Uterus (tissue), 4 donors: ENCODE data around the gene HOXB8. TPM values are rescaled to one million over a fixed set of nuclear protein-coding genes. Genes with fewer than 3 reads are reported as not detected.

ENCODE experiments used
- DNase-seq, 2 donors: peaks; one replicate each; pipeline ENCODE4 v3.0.0-alpha.2; 2019 to 2020
- H3K27ac ChIP-seq, 2 donors: fragments of 200-600 bp; sonication (generic); 1 replicate in 1 of 2; 2 replicates in 1 of 2; pipeline ENCODE4 v1.5.1; 2016 to 2018
- H3K27me3 ChIP-seq, 2 donors: fragments of 200-600 bp; sonication (generic); one replicate each; pipeline ENCODE4 v1.5.1; 2018 to 2019; ENCODE audit warnings: control low read depth in 1 of 2
- H3K36me3 ChIP-seq, 2 donors: fragments of 200-600 bp; sonication (generic); one replicate each; pipeline ENCODE4 v1.5.1; 2019; ENCODE audit warnings: control low read depth in 1 of 2
- H3K4me1 ChIP-seq, 2 donors: fragments of 200-600 bp; sonication (generic); one replicate each; pipeline ENCODE4 v1.5.1; 2018 to 2019; ENCODE audit warnings: control low read depth in 1 of 2
- H3K4me3 ChIP-seq, 2 donors: fragments of 200-600 bp; sonication (generic); 1 replicate in 1 of 2; 2 replicates in 1 of 2; pipeline ENCODE4 v1.5.1; 2018 to 2019; ENCODE audit warnings: mild to moderate bottlenecking in 1 of 2
- H3K9me3 ChIP-seq, 2 donors: fragments of 200-600 bp; sonication (generic); one replicate each; pipeline ENCODE4 v1.5.1; 2019; ENCODE audit warnings: control low read depth in 1 of 2
- CTCF ChIP-seq, 4 experiments: fragments of 200-600 bp in 2 of 4; fragments of 450-650 bp in 2 of 4; sonication (generic) in 2 of 4; IDR thresholded peaks; one replicate each; pipeline ENCODE4 v1.5.1; 2016 to 2019; ENCODE audit warnings: antibody characterized with exemption in 4 of 4, mild to moderate bottlenecking in 2 of 4, moderate library complexity in 1 of 4
- POLR2A ChIP-seq, 2 donors: fragments of 450-650 bp; IDR thresholded peaks; one replicate each; pipeline ENCODE4 v1.6.1; 2016; ENCODE audit warnings: antibody characterized with exemption in 2 of 2, mild to moderate bottlenecking in 1 of 2, moderate library complexity in 1 of 2
- intact Hi-C: fragments of 100-400 bp; cut with DNase I; formaldehyde crosslinking; loops from one replicate; pipeline ENCODE4 v1.15.1; 2023; ENCODE audit warnings: low total_unique reads
- total RNA-seq, 4 donors: library from RNA; depleted of rRNA in 3 of 4; stranded (reverse); fragments of >200 nt in 3 of 4; gene quantifications; one replicate each; pipeline versions ENCODE4 v1.1.0 to v1.2.4, GENCODE V29; 2014 to 2023
- donor health status: DM: yes; HTN: yes; CAD: no.

HOXB8 gene
- total RNA-seq, 4 donors from 2014 or later = 0.29 to 9.5 (median 1.9) TPM; not detected in 1

- H3K36me3 ChIP-seq = no peaks in the 10 kb centered on the region
- no peak overlapping the region for H3K27ac ChIP-seq
- TF ChIP-seq CTCF (IDR thresholded peaks at IDR 0.05) (no peak), POLR2A (IDR thresholded peaks at IDR 0.05) (no peak)
- H3K4me1 ChIP-seq = peaks cover 0 to 7% of the 10 kb centered on the region in 2 donors
- H3K27me3 ChIP-seq = peaks cover 9 to 69% of the 10 kb centered on the region in 2 donors
- intact Hi-C loops = loop anchor here (10.0 kb wide), 1 partner anchor 251 kb away; no protein-coding TSS in a partner anchor
- no peak for DNase-seq
- no peak overlapping the region for H3K4me3 ChIP-seq
- no peaks in the 10 kb centered on the region for H3K9me3 ChIP-seq
These were observed 18.9 kb downstream of the HOXB8 start for GRCh38 chr17:48596000-48596734.

GRCh38 chr17:48595278-48595999, 19.7 kb downstream of the HOXB8 start:
- intact Hi-C loops = loop anchor here (10.0 kb wide), 1 partner anchor 251 kb away; no protein-coding TSS in a partner anchor
- TF ChIP-seq CTCF (IDR thresholded peaks at IDR 0.05) (no peak), POLR2A (IDR thresholded peaks at IDR 0.05) (no peak)
- Histone ChIP-seq H3K4me3 (no peak overlapping the region), H3K27me3 (peaks cover 9 to 67% of the 10 kb centered on the region in 2 donors), H3K4me1 (peaks cover 0 to 7% of the 10 kb centered on the region in 2 donors), H3K36me3 (no peaks in the 10 kb centered on the region), H3K9me3 (no peaks in the 10 kb centered on the region), H3K27ac (no peak overlapping the region)
- no peak for DNase-seq

GRCh38 chr17:48594538-48595277, 20.4 kb downstream of the HOXB8 start:
- Histone ChIP-seq H3K27ac (no peak overlapping the region), H3K9me3 (no peaks in the 10 kb centered on the region), H3K36me3 (no peaks in the 10 kb centered on the region), H3K4me1 (peaks cover 0 to 7% of the 10 kb centered on the region in 2 donors), H3K27me3 (peaks cover 9 to 62% of the 10 kb centered on the region in 2 donors), H3K4me3 (no peak overlapping the region)
- intact Hi-C loops = loop anchor here (10.0 kb wide), 1 partner anchor 250 kb away; no protein-coding TSS in a partner anchor
- TF ChIP-seq POLR2A (IDR thresholded peaks at IDR 0.05) (no peak), CTCF (IDR thresholded peaks at IDR 0.05) (no peak)
- no peak for DNase-seq

GRCh38 chr17:48593840-48594537, 21.1 kb downstream of the HOXB8 start:
- Histone ChIP-seq H3K4me3 (peak overlapping the region in 1 of 2 donors; percentile 20), H3K9me3 (no peaks in the 10 kb centered on the region), H3K27me3 (peaks cover 9 to 60% of the 10 kb centered on the region in 2 donors), H3K27ac (peak overlapping the region in 1 of 2 donors; percentile 26), H3K36me3 (no peaks in the 10 kb centered on the region), H3K4me1 (peaks cover 0 to 7% of the 10 kb centered on the region in 2 donors)
- intact Hi-C loops = loop anchor here (10.0 kb wide), 1 partner anchor 249 kb away; no protein-coding TSS in a partner anchor
- peak; percentile 61 to 88 for DNase-seq
- TF ChIP-seq POLR2A (IDR thresholded peaks at IDR 0.05) (no peak), CTCF (IDR thresholded peaks at IDR 0.05) (peak; percentile 83 to 94 (median 92))
